GM19025 (cell line): ENCODE data around the gene FRMD8.
A peak's percentile ranks its signal among the peaks of the same experiment; 100 is the strongest.
"Not testable (repeated sequence)": the region's sequence is repeated elsewhere in the genome, so short reads cannot be mapped to it uniquely, and the experiment has no call there.

Experiments
- ATAC-seq: cut with Tn5 transposase; IDR thresholded peaks from one replicate; pipeline ENCODE4 v1.9.1; 2021; ENCODE audit warnings: mild to moderate bottlenecking, low read depth, moderate library complexity; ENCODE audit not compliant: unreplicated experiment

FRMD8 gene

GRCh38 chr11:65446446-65447277, 60.2 kb downstream of the FRMD8 start:
- no peak for ATAC-seq

GRCh38 chr11:65448074-65448417, 61.6 kb downstream of the FRMD8 start:
- ATAC-seq: no peak

- no peak for ATAC-seq
These were observed 62.1 kb downstream of the FRMD8 start for GRCh38 chr11:65448418-65449105.

GRCh38 chr11:65451301-65451700, 64.9 kb downstream of the FRMD8 start:
- ATAC-seq: not testable (repeated sequence)

GRCh38 chr11:65452259-65452658, 65.8 kb downstream of the FRMD8 start:
- not testable (repeated sequence) for ATAC-seq

GRCh38 chr11:65452806-65453490, 66.5 kb downstream of the FRMD8 start:
- ATAC-seq: no peak

GRCh38 chr11:65454311-65454695, 67.9 kb downstream of the FRMD8 start:
- ATAC-seq: no peak

GRCh38 chr11:65454696-65455456, 68.4 kb downstream of the FRMD8 start:
- peak; percentile 80 for ATAC-seq

- no peak for ATAC-seq
These were observed 70.0 kb downstream of the FRMD8 start for GRCh38 chr11:65456418-65456817.

- ATAC-seq: no peak
These were observed 73.1 kb downstream of the FRMD8 start for GRCh38 chr11:65459552-65459951.
